SH-SY5Y (cell line): ENCODE data around the gene ACTMAP.

Experiments
- GATA2 ChIP-seq: IDR thresholded peaks from 2 replicates; pipeline ENCODE4 v1.6.1; 2011; ENCODE audit warnings: mild to moderate bottlenecking, low read depth, low read length
- GATA3 ChIP-seq: IDR thresholded peaks from 2 replicates; pipeline ENCODE4 v1.6.1; 2011; ENCODE audit warnings: low read depth, mild to moderate bottlenecking, low read length, moderate library complexity

DNA sequence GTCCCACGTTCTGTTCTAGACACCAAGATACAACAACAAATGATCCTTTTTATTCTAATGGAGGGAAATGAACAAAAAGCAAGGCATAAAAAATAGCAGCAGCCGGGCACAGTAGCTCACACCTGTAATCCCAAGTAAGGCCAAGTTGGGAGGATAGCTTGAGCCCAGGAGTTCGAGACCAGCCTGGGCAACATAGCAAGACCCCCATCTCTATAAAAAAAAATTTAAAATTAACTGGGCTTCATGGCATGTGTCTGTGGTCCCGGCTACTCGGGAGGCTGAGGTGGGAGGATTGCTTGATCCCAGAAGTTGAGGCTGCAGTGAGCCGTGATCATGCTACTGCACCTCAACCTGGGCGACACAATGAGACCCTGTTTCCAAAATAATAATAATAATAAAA lies 26.1 kb upstream of the ACTMAP start:
- TF ChIP-seq GATA2 (no peak), GATA3 (no peak)
